Ovary (tissue), 9 donors: ENCODE measurements around the gene ADAM12. TPM values are rescaled to one million over a fixed set of nuclear protein-coding genes. Genes with fewer than 3 reads are reported as not detected.
A peak's percentile ranks its signal among the peaks of the same experiment; 100 is the strongest.

Source experiments
- DNase-seq, 5 donors: peaks; one replicate each; pipeline ENCODE4 v3.0.0-alpha.2; 2019 to 2020
- H3K27ac ChIP-seq, 2 donors: fragments of 200-600 bp; one replicate each; pipeline versions ENCODE4 v1.5.1 to v1.8.0; 2019 to 2022
- H3K27me3 ChIP-seq: fragments of 200-600 bp; one replicate; pipeline ENCODE4 v1.8.0; 2022
- H3K36me3 ChIP-seq: fragments of 200-600 bp; sonication (generic); one replicate; pipeline ENCODE4 v1.5.1; 2019
- H3K4me1 ChIP-seq: one replicate; pipeline ENCODE4 v1.8.1; 2013; ENCODE audit warnings: mild to moderate bottlenecking, moderate library complexity; ENCODE audit not compliant: insufficient read depth
- H3K4me3 ChIP-seq: fragments of 200-600 bp; sonication (generic); one replicate; pipeline ENCODE4 v1.5.1; 2017
- H3K9me3 ChIP-seq, 2 donors: fragments of 200-600 bp in 1 of 2; sonication (generic) in 1 of 2; one replicate each; pipeline versions ENCODE4 v1.5.1 to v1.8.1; 2013 to 2019; ENCODE audit warnings: mild to moderate bottlenecking in 1 of 2, moderate library complexity in 1 of 2
- CTCF ChIP-seq, 3 donors: fragments of 450-650 bp in 2 of 3; fragments of 200-600 bp in 1 of 3; IDR thresholded peaks; one replicate each; pipeline versions ENCODE4 v1.5.1 to v1.8.0; 2016 to 2022; ENCODE audit warnings: antibody characterized with exemption in 3 of 3, mild to moderate bottlenecking in 1 of 3
- EP300 ChIP-seq: sonication (generic); formaldehyde crosslinking; IDR thresholded peaks from one replicate; pipeline ENCODE4 v1.6.1; 2017; ENCODE audit warnings: antibody characterized with exemption
- POLR2A ChIP-seq: fragments of 450-650 bp; IDR thresholded peaks from one replicate; pipeline ENCODE4 v1.6.1; 2017; ENCODE audit warnings: antibody characterized with exemption, mild to moderate bottlenecking, moderate library complexity
- WGBS, 3 donors: extraction: QIAGEN DNeasy Blood & Tissue Kit in 1 of 3; methylation state at CpG; one replicate each; pipeline versions ENCODE4 v1.1.5 to v1.1.7; 2013 to 2017; 5-methylcytosine and 5-hydroxymethylcytosine counted together
- intact Hi-C, 4 donors: fragments of 100-400 bp; cut with DNase I; formaldehyde crosslinking; loops; one replicate each; pipeline versions ENCODE4 v1.11.0 to v1.15.1; 2022 to 2023
- polyA plus RNA-seq, 2 donors: library from polyadenylated mRNA; stranded (reverse); fragments of 200-250 nt in 1 of 2; fragments of 350-450 nt in 1 of 2; fragmentation: Illumina TruSeq in 1 of 2; extraction: RNeasy Lipid Tissue Mini Kit (QIAGEN cat#74804) in 1 of 2; gene quantifications; one replicate each; pipeline ENCODE4 v1.2.3, GENCODE V29; 2013 to 2014
- total RNA-seq, 7 donors: library from RNA; depleted of rRNA in 2 of 7; stranded (reverse); fragments of >200 nt in 2 of 7; fragmentation: NEBNext Ultra II Directional in 3 of 7; extraction: Animal tissue kit (Norgen Biotek cat#: 25700) in 3 of 7; gene quantifications; one replicate each; pipeline versions ENCODE4 v1.1.0 to v1.2.4, GENCODE V29; 2016 to 2023
- donor health status: DM: no; HTN: no; CAD: no; lungs with moderate emphysema.
- donor health status: DM: no; HTN: no; CAD: no.
- donor health status: Bipolar disorder and iron deficiency.
- donor health status: DM: yes; HTN: yes; CAD: no.
- donor health status: DM: no; HTN: no; CAD: no.
- donor health status: DM: yes; HTN: yes; CAD: no.

The ADAM12 gene
- total and polyA plus RNA-seq, 9 donors, result 1.8 to 27.2 (median 10.3) TPM

GRCh38 chr10:126240483-126240882, 147.8 kb downstream of the ADAM12 start:
- peaks cover 21% of the 10 kb centered on the region for H3K4me1 ChIP-seq

DNA sequence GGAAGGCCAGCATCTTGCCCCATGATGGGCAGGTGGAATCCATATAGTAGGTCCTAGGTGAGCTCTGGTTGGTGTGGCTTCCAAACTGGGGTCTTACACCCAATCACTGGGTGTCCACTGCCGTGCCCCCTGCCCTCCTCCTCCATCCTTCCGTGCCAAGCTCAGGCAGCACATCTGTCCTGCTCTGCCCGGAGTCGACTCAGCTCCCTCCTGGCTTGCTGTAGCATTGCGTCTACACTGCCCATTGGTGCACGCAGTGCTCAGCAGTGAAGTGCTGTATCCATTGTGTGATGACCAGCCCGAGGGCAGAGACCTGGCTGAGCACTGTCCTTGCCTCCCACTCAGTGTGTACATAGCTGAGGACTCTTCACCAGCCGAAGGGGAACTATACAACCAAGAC, 148.4 kb downstream of the ADAM12 start:
- TF ChIP-seq POLR2A, result no peak
- no peak for TF ChIP-seq CTCF (IDR thresholded peaks at IDR 0.05)
- TF ChIP-seq EP300, result no peak
- no peak for DNase-seq
- peak overlapping the region in 1 of 2 donors; percentile 34 for H3K27ac ChIP-seq
- no peak overlapping the region for H3K4me3 ChIP-seq
- H3K27me3 ChIP-seq, result no peaks in the 10 kb centered on the region
- H3K9me3 ChIP-seq, result no peaks in the 10 kb centered on the region
- WGBS, 3 donors, result 88 to 92% (median 91%) methylated on average over 8 of the region's 8 CpGs
- no peaks in the 10 kb centered on the region for H3K36me3 ChIP-seq
- intact Hi-C loops, result no loop called here
- H3K4me1 ChIP-seq, result peaks cover 24% of the 10 kb centered on the region

More at GRCh38 chr10:126240483-126240882, 147.8 kb downstream of the ADAM12 start:
- Histone ChIP-seq H3K36me3 (no peaks in the 10 kb centered on the region), H3K9me3 (no peaks in the 10 kb centered on the region), H3K27me3 (no peaks in the 10 kb centered on the region), H3K4me3 (no peak overlapping the region), H3K27ac (peak overlapping the region in 1 of 2 donors; percentile 34)
- no peak for TF ChIP-seq CTCF (IDR thresholded peaks at IDR 0.05)
- no peak for TF ChIP-seq POLR2A
- no peak for TF ChIP-seq EP300
- 53 to 77% (median 61%) methylated on average over 8 of the region's 8 CpGs for WGBS, 3 donors
- intact Hi-C loops, result no loop called here
- DNase-seq, result no peak

GRCh38 chr10:126235979-126236851, 152.1 kb downstream of the ADAM12 start:
- peaks cover 20% of the 10 kb centered on the region for H3K4me1 ChIP-seq
- no peaks in the 10 kb centered on the region for H3K27me3 ChIP-seq
- no peak overlapping the region for H3K4me3 ChIP-seq
- DNase-seq, result no peak
- intact Hi-C loops, result no loop called here
- 89 to 92% (median 91%) methylated on average over 12 of the region's 12 CpGs for WGBS, 3 donors
- H3K36me3 ChIP-seq, result no peaks in the 10 kb centered on the region
- no peak overlapping the region for H3K27ac ChIP-seq
- H3K9me3 ChIP-seq, result no peaks in the 10 kb centered on the region
- TF ChIP-seq POLR2A (no peak), EP300 (no peak), CTCF (IDR thresholded peaks at IDR 0.05) (no peak)

GRCh38 chr10:126235091-126235978, 152.9 kb downstream of the ADAM12 start:
- peaks cover 20% of the 10 kb centered on the region for H3K4me1 ChIP-seq
- no peaks in the 10 kb centered on the region for H3K9me3 ChIP-seq
- WGBS, 3 donors, result 78 to 89% (median 89%) methylated on average over 25 of the region's 25 CpGs
- no peak for TF ChIP-seq EP300
- no peak for TF ChIP-seq CTCF (IDR thresholded peaks at IDR 0.05)
- no peak for TF ChIP-seq POLR2A
- no peaks in the 10 kb centered on the region for H3K27me3 ChIP-seq
- no peak overlapping the region for H3K4me3 ChIP-seq
- H3K27ac ChIP-seq, result no peak overlapping the region
- no peak for DNase-seq
- no peaks in the 10 kb centered on the region for H3K36me3 ChIP-seq
- intact Hi-C loops, result no loop called here
